Nephron (organoid): ENCODE results near the gene KLHL11.
"Not testable (repeated sequence)": the region's sequence is repeated elsewhere in the genome, so short reads cannot be mapped to it uniquely, and the experiment has no call there.

Experiments
- H3K27ac Mint-ChIP-seq, 3 experiments: 2 replicates each; pipeline ENCODE4 v1.8.0; 2020; ENCODE audit warnings: mixed read lengths in 3 of 3, mild to moderate bottlenecking in 2 of 3, moderate library complexity in 1 of 3
- H3K27me3 Mint-ChIP-seq: 2 replicates; pipeline ENCODE4 v1.8.0; 2021; ENCODE audit warnings: low read depth, mild to moderate bottlenecking, moderate library complexity, mixed read lengths
- H3K36me3 Mint-ChIP-seq: 2 replicates; pipeline ENCODE4 v1.8.0; 2020; ENCODE audit warnings: low read depth, mixed read lengths
- H3K4me1 Mint-ChIP-seq: 2 replicates; pipeline ENCODE4 v1.8.0; 2020; ENCODE audit warnings: mixed read lengths
- H3K4me3 Mint-ChIP-seq, 3 experiments: 2 replicates each; pipeline ENCODE4 v1.8.0; 2020; ENCODE audit warnings: mild to moderate bottlenecking in 3 of 3, mixed read lengths in 3 of 3, moderate library complexity in 2 of 3
- H3K9me3 Mint-ChIP-seq: 2 replicates; pipeline ENCODE4 v1.8.0; 2020; ENCODE audit warnings: mixed read lengths
- CTCF ChIP-seq, 3 experiments: fragments of 200-600 bp; sonication (generic); IDR thresholded peaks; one replicate each; pipeline ENCODE4 v1.5.0; 2021; ENCODE audit warnings: antibody characterized with exemption in 3 of 3; ENCODE audit not compliant: unreplicated experiment in 3 of 3

KLHL11 gene

GRCh38 chr17:41882756-41883155 is 17.5 kb upstream of the KLHL11 start:
- no peak for TF ChIP-seq CTCF (IDR thresholded peaks at IDR 0.05; ENCODE audit: unreplicated experiment in 3 of 3)
- H3K27me3 Mint-ChIP-seq, result no peaks in the 10 kb centered on the region
- H3K36me3 Mint-ChIP-seq, result peaks cover 67% of the 10 kb centered on the region
- no peak overlapping the region for H3K4me3 Mint-ChIP-seq
- H3K27ac Mint-ChIP-seq, result no peak overlapping the region
- no peaks in the 10 kb centered on the region for H3K4me1 Mint-ChIP-seq
- no peaks in the 10 kb centered on the region for H3K9me3 Mint-ChIP-seq

GRCh38 chr17:41880130-41880529 is 14.9 kb upstream of the KLHL11 start:
- H3K4me3 Mint-ChIP-seq, result no peak overlapping the region
- no peaks in the 10 kb centered on the region for H3K4me1 Mint-ChIP-seq
- no peak for TF ChIP-seq CTCF (IDR thresholded peaks at IDR 0.05; ENCODE audit: unreplicated experiment in 3 of 3)
- H3K9me3 Mint-ChIP-seq, result no peaks in the 10 kb centered on the region
- no peaks in the 10 kb centered on the region for H3K27me3 Mint-ChIP-seq
- H3K27ac Mint-ChIP-seq, result no peak overlapping the region
- H3K36me3 Mint-ChIP-seq, result peaks cover 69% of the 10 kb centered on the region

GRCh38 chr17:41874293-41874670 is 9.1 kb upstream of the KLHL11 start:
- not testable (repeated sequence) for H3K4me3 Mint-ChIP-seq, H3K4me1 Mint-ChIP-seq, H3K9me3 Mint-ChIP-seq, H3K27ac Mint-ChIP-seq, H3K27me3 Mint-ChIP-seq
- peaks cover 86% of the 10 kb centered on the region for H3K36me3 Mint-ChIP-seq

GRCh38 chr17:41873559-41874292 is 8.5 kb upstream of the KLHL11 start:
- TF ChIP-seq CTCF (IDR thresholded peaks at IDR 0.05; ENCODE audit: unreplicated experiment in 3 of 3), result no peak
- peaks cover 89% of the 10 kb centered on the region for H3K36me3 Mint-ChIP-seq
- no peak overlapping the region for H3K4me3 Mint-ChIP-seq
- no peaks in the 10 kb centered on the region for H3K27me3 Mint-ChIP-seq
- H3K4me1 Mint-ChIP-seq, result no peaks in the 10 kb centered on the region
- H3K27ac Mint-ChIP-seq, result no peak overlapping the region
- no peaks in the 10 kb centered on the region for H3K9me3 Mint-ChIP-seq

GRCh38 chr17:41871789-41872188 is 6.6 kb upstream of the KLHL11 start:
- H3K4me3 Mint-ChIP-seq, result no peak overlapping the region
- H3K27ac Mint-ChIP-seq, result no peak overlapping the region
- H3K36me3 Mint-ChIP-seq, result peaks cover 87% of the 10 kb centered on the region
- no peaks in the 10 kb centered on the region for H3K27me3 Mint-ChIP-seq
- H3K9me3 Mint-ChIP-seq, result no peaks in the 10 kb centered on the region
- no peaks in the 10 kb centered on the region for H3K4me1 Mint-ChIP-seq
- TF ChIP-seq CTCF (IDR thresholded peaks at IDR 0.05; ENCODE audit: unreplicated experiment in 3 of 3), result no peak

- Mint-ChIP-seq H3K4me3 (no peak overlapping the region), H3K36me3 (peaks cover 80% of the 10 kb centered on the region), H3K4me1 (no peaks in the 10 kb centered on the region), H3K9me3 (no peaks in the 10 kb centered on the region), H3K27ac (no peak overlapping the region), H3K27me3 (no peaks in the 10 kb centered on the region)
- no peak for TF ChIP-seq CTCF (IDR thresholded peaks at IDR 0.05; ENCODE audit: unreplicated experiment in 3 of 3)
Observed at GRCh38 chr17:41870627-41871026, 5.4 kb upstream of the KLHL11 start.
